OCI-LY7 (cell line): ENCODE measurements around the gene OASL. TPM values are rescaled to one million over a fixed set of nuclear protein-coding genes. Genes with fewer than 3 reads are reported as not detected.
"Not testable (repeated sequence)": the region's sequence is repeated elsewhere in the genome, so short reads cannot be mapped to it uniquely, and the experiment has no call there.

Experiments
- BruUV-seq: library from RNA; stranded (reverse); fragments of 400-500 nt; replicated peaks from 2 replicates; lab custom pipeline; 2021; lab: Mats Ljungman, UMichigan
- CTCF ChIA-PET: fragments of 300-600 bp; sonication (Branson Sonifier 250); formaldehyde crosslinking; loops from one replicate; lab custom pipeline; 2022; ENCODE audit warnings: antibody characterized with exemption; ENCODE audit not compliant: unreplicated experiment; lab: Charles Lee
- POLR2A ChIA-PET: fragments of 300-600 bp; sonication (Branson Sonifier 250); formaldehyde crosslinking; loops from one replicate; lab custom pipeline; 2022; ENCODE audit warnings: antibody characterized with exemption; lab: Charles Lee
- DNase-seq: peaks from one replicate; pipeline ENCODE4 v3.0.0-alpha.2; 2015; ENCODE audit warnings: low spot score
- H2AFZ ChIP-seq: fragments of 200-600 bp; sonication (generic), shearing (Covaris generic); 2 replicates; pipeline ENCODE4 v1.6.1; 2014; ENCODE audit warnings: mild to moderate bottlenecking, antibody characterized with exemption, low read length, moderate library complexity
- H3K27ac ChIP-seq: fragments of 200-600 bp; sonication (generic); 2 replicates; pipeline ENCODE4 v1.5.1; 2014; ENCODE audit warnings: mixed run types, low read depth, mild to moderate bottlenecking, moderate library complexity, low read length, inconsistent platforms; ENCODE audit not compliant: poor library complexity, severe bottlenecking
- H3K36me3 ChIP-seq: fragments of 200-600 bp; sonication (generic); 2 replicates; pipeline ENCODE4 v1.6.1; 2014; ENCODE audit warnings: mild to moderate bottlenecking, antibody characterized with exemption, low read length, moderate library complexity, mixed read lengths; ENCODE audit not compliant: insufficient read depth
- H3K4me1 ChIP-seq: fragments of 200-600 bp; sonication (generic); 2 replicates; pipeline ENCODE4 v1.5.1; 2014; ENCODE audit warnings: mild to moderate bottlenecking, low read length; ENCODE audit not compliant: insufficient read depth, poor library complexity, severe bottlenecking
- H3K4me2 ChIP-seq: fragments of 200-600 bp; sonication (generic); 2 replicates; pipeline ENCODE4 v1.6.1; 2014; ENCODE audit warnings: mild to moderate bottlenecking, low read length
- H3K4me3 ChIP-seq: fragments of 200-600 bp; sonication (generic); 2 replicates; pipeline ENCODE4 v1.5.1; 2014; ENCODE audit warnings: mild to moderate bottlenecking, low read depth, low read length; ENCODE audit not compliant: poor library complexity, severe bottlenecking
- H3K79me2 ChIP-seq: fragments of 200-600 bp; sonication (generic); 2 replicates; pipeline ENCODE4 v1.6.1; 2016; ENCODE audit warnings: low read depth, mild to moderate bottlenecking, low read length, moderate library complexity, mixed read lengths; ENCODE audit not compliant: insufficient read depth
- H3K9me2 ChIP-seq: fragments of 200-600 bp; sonication (generic); 2 replicates; pipeline ENCODE4 v1.6.1; 2016; ENCODE audit warnings: mild to moderate bottlenecking, low read length, mixed read lengths; ENCODE audit not compliant: insufficient read depth
- H3K9me3 ChIP-seq: fragments of 200-600 bp; sonication (generic); 2 replicates; pipeline ENCODE4 v1.6.1; 2014; ENCODE audit warnings: mild to moderate bottlenecking, mixed run types, low read length, mixed read lengths
- H4K20me1 ChIP-seq: fragments of 200-600 bp; sonication (generic); 2 replicates; pipeline ENCODE4 v1.6.1; 2014; ENCODE audit warnings: mild to moderate bottlenecking, antibody characterized with exemption, low read length, moderate library complexity, mixed read lengths; ENCODE audit not compliant: insufficient read depth
- CTCF ChIP-seq: fragments of 200-600 bp; sonication (generic); conservative IDR thresholded peaks from 2 replicates; pipeline ENCODE4 v1.5.1; 2014; ENCODE audit warnings: mild to moderate bottlenecking, antibody characterized with exemption, low read length, moderate library complexity, mixed read lengths
- EZH2phosphoT487 ChIP-seq: fragments of 200-600 bp; sonication (generic); IDR thresholded peaks from 2 replicates; pipeline ENCODE4 v1.6.1; 2018; ENCODE audit warnings: low read depth, borderline replicate concordance, mild to moderate bottlenecking, mixed run types, antibody characterized with exemption, low read length, moderate library complexity, mixed read lengths
- intact Hi-C: fragments of 100-400 bp; cut with micrococcal nuclease; formaldehyde crosslinking; loops from one replicate; pipeline ENCODE4 v1.10.0; 2022; ENCODE audit not compliant: unreplicated experiment
- total RNA-seq, 2 experiments: library from RNA; depleted of rRNA in 1 of 2; stranded (reverse); fragments of >200 nt in 1 of 2; shearing (Covaris generic) in 1 of 2; gene quantifications; 2 replicates each; pipeline ENCODE4 v1.2.3, GENCODE V29; 2014 to 2022

Gene OASL
- total RNA-seq, 2 experiments from 2014 or later = 0.09 to 0.25 TPM

- H3K36me3 ChIP-seq = no peaks in the 10 kb centered on the region
- no TSS peak for BruUV-seq
- H3K9me3 ChIP-seq = no peaks in the 10 kb centered on the region
- DNase-seq = no peak
- ChIA-PET CTCF (no interaction called here), POLR2A (interaction anchor here (0.6 kb wide), 1 partner anchor 144 kb away, joined by 6 read pairs; no protein-coding TSS in a partner anchor)
- no peaks in the 10 kb centered on the region for H3K79me2 ChIP-seq
- no peaks in the 10 kb centered on the region for H3K9me2 ChIP-seq
- no peaks in the 10 kb centered on the region for H3K4me1 ChIP-seq
- TF ChIP-seq CTCF (no peak), EZH2phosphoT487 (no peak)
- intact Hi-C loops = no loop called here
- no peak overlapping the region for H2AFZ ChIP-seq
- H3K27ac ChIP-seq = no peak overlapping the region
- H4K20me1 ChIP-seq = no peaks in the 10 kb centered on the region
- H3K4me2 ChIP-seq = no peak overlapping the region
- no peak overlapping the region for H3K4me3 ChIP-seq
These were observed 41.9 kb upstream of the OASL start for GRCh38 chr12:121080909-121081308.

GRCh38 chr12:121079736-121080272 lies 40.8 kb upstream of the OASL start:
- no TSS peak for BruUV-seq
- intact Hi-C loops = no loop called here

GRCh38 chr12:121077440-121077839 lies 38.4 kb upstream of the OASL start:
- BruUV-seq, H3K4me2 ChIP-seq, H3K79me2 ChIP-seq, H3K4me3 ChIP-seq, H3K4me1 ChIP-seq, H3K9me2 ChIP-seq, H4K20me1 ChIP-seq, DNase-seq, CTCF ChIA-PET, H3K9me3 ChIP-seq, H3K27ac ChIP-seq, H2AFZ ChIP-seq, intact Hi-C loops, H3K36me3 ChIP-seq: not testable (repeated sequence)
- POLR2A ChIA-PET = interaction anchor here (0.6 to 0.7 kb wide), 2 partner anchors 390 to 538 kb away, joined by 3 read pairs; no protein-coding TSS in a partner anchor

More at GRCh38 chr12:121079736-121080272, 40.8 kb upstream of the OASL start:
- no peak overlapping the region for H3K4me2 ChIP-seq
- no peaks in the 10 kb centered on the region for H4K20me1 ChIP-seq
- no peak overlapping the region for H3K27ac ChIP-seq
- H3K4me3 ChIP-seq = no peak overlapping the region
- no peak overlapping the region for H2AFZ ChIP-seq
- ChIA-PET CTCF (no interaction called here), POLR2A (interaction anchor here (0.6 kb wide), 1 partner anchor 9 kb away, joined by 3 read pairs; no protein-coding TSS in a partner anchor)
- TF ChIP-seq CTCF (no peak), EZH2phosphoT487 (no peak)
- H3K9me2 ChIP-seq = no peaks in the 10 kb centered on the region
- no peak for DNase-seq
- H3K79me2 ChIP-seq = no peaks in the 10 kb centered on the region
- H3K4me1 ChIP-seq = no peaks in the 10 kb centered on the region
- H3K9me3 ChIP-seq = no peaks in the 10 kb centered on the region
- no peaks in the 10 kb centered on the region for H3K36me3 ChIP-seq

GRCh38 chr12:121075911-121076310 lies 36.9 kb upstream of the OASL start:
- H3K36me3 ChIP-seq, DNase-seq, H3K9me2 ChIP-seq, CTCF ChIA-PET, H3K4me3 ChIP-seq, H3K79me2 ChIP-seq, POLR2A ChIA-PET, intact Hi-C loops, BruUV-seq, H3K4me1 ChIP-seq, H3K27ac ChIP-seq, H4K20me1 ChIP-seq, H3K4me2 ChIP-seq, H3K9me3 ChIP-seq, H2AFZ ChIP-seq: not testable (repeated sequence)
